Raji (cell line): Measurements from ENCODE around the gene IDH3A.

Source experiments
- POLR2A ChIP-seq: IDR thresholded peaks from 2 replicates; pipeline ENCODE4 v1.6.1; 2011; ENCODE audit warnings: low read depth, low read length, control low read depth; ENCODE audit not compliant: insufficient read depth

IDH3A gene

GRCh38 chr15:78211189-78211921 is 62.2 kb downstream of the IDH3A start:
- TF ChIP-seq POLR2A, result no peak

- no peak for TF ChIP-seq POLR2A
Measured at GRCh38 chr15:78212008-78212407, 62.8 kb downstream of the IDH3A start.

GRCh38 chr15:78212546-78213424 is 63.6 kb downstream of the IDH3A start:
- TF ChIP-seq POLR2A, result no peak

GRCh38 chr15:78213425-78213750 is 64.2 kb downstream of the IDH3A start:
- TF ChIP-seq POLR2A, result no peak

DNA sequence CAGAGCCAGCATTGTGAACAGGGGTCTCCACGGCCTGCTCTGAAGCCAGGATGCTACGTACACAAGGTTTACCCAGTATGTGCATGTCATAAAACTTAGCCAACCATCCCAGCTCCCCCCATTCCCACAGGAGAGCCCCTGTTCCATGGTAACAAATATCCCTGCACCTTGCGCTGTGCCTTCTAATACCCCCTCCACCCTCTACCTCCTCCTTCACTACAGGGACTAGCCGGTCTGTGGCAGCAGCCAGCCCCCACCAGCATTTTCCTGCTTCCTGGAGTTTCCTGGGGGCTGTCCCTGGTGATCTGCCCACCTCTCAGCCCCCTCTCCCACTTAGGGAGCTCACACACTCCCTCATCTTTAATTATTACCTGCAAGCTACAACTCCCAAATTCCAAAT is 64.8 kb downstream of the IDH3A start:
- TF ChIP-seq POLR2A, result no peak

GRCh38 chr15:78216276-78217104 is 67.3 kb downstream of the IDH3A start:
- TF ChIP-seq POLR2A, result no peak

GRCh38 chr15:78220713-78221112 is 71.6 kb downstream of the IDH3A start:
- no peak for TF ChIP-seq POLR2A
